Measurements from ENCODE around the gene TNNI3.

GRCh38 chr19:55111238-55111831, 46.2 kb downstream of the TNNI3 start:
- TF ChIP-seq POLR2A (IDR thresholded peaks at IDR 0.05) (no peak), EP300 (IDR thresholded peaks at IDR 0.05) (no peak)
- TF ChIP-seq, protein P1, sequence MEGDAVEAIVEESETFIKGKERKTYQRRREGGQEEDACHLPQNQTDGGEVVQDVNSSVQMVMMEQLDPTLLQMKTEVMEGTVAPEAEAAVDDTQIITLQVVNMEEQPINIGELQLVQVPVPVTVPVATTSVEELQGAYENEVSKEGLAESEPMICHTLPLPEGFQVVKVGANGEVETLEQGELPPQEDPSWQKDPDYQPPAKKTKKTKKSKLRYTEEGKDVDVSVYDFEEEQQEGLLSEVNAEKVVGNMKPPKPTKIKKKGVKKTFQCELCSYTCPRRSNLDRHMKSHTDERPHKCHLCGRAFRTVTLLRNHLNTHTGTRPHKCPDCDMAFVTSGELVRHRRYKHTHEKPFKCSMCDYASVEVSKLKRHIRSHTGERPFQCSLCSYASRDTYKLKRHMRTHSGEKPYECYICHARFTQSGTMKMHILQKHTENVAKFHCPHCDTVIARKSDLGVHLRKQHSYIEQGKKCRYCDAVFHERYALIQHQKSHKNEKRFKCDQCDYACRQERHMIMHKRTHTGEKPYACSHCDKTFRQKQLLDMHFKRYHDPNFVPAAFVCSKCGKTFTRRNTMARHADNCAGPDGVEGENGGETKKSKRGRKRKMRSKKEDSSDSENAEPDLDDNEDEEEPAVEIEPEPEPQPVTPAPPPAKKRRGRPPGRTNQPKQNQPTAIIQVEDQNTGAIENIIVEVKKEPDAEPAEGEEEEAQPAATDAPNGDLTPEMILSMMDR (IDR thresholded peaks at IDR 0.05): no peak

Measured in ovary (tissue), 3 donors.